ENCODE data around the gene GLRX3. TPM values are rescaled to one million over a fixed set of nuclear protein-coding genes. Genes with fewer than 3 reads are reported as not detected.
"Not testable (repeated sequence)": the region's sequence is repeated elsewhere in the genome, so short reads cannot be mapped to it uniquely, and the experiment has no call there.

Gene GLRX3
- total RNA-seq, 1 experiment from 2014 or later: 98.1 TPM

DNA sequence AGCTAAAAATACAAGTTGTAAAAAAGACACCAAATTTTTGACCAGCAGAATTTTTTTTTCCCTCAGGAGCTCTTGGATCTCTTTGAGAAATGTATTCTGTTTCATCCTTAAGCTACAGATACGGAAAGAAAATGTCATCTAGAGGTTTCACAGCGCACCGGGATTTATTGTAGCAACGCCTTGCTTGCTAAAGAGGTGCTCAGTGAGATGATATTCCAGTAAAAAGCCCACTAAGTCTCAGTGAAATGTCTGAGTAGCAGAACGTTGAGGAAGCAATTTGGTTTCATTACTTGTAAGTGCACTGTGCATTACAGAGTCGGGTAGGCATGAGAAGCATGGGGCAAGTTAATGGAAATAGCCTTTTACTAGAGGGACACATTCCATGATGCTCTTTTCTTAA, 62.5 kb downstream of the GLRX3 start:
- Histone ChIP-seq H3K4me2 (ENCODE audit: low read length) (no peak overlapping the region), H3K9me2 (replicated peaks; ENCODE audit: low read length) (no peaks in the 10 kb centered on the region), H3K27me3 (ENCODE audit: low read length) (no peaks in the 10 kb centered on the region), H3K36me3 (ENCODE audit: low read depth, low read length) (no peaks in the 10 kb centered on the region), H3K9me3 (ENCODE audit: low read length) (no peaks in the 10 kb centered on the region), H3F3A (ENCODE audit: low read length, unreplicated experiment) (no peaks in the 10 kb centered on the region), H4K20me1 (ENCODE audit: low read length) (no peaks in the 10 kb centered on the region), H2AFZ (ENCODE audit: low read length) (no peak overlapping the region), H3K4me1 (ENCODE audit: insufficient read depth, low read length) (no peaks in the 10 kb centered on the region), H3K4me3 (ENCODE audit: low read length) (no peak overlapping the region), H3K9ac (ENCODE audit: low read length) (no peak overlapping the region), H3K79me2 (ENCODE audit: low read length) (no peaks in the 10 kb centered on the region), H3K27ac (ENCODE audit: low read length) (no peak overlapping the region)
- POLR2A ChIA-PET (ENCODE audit: unreplicated experiment): no interaction called here
- TF ChIP-seq, protein P1, sequence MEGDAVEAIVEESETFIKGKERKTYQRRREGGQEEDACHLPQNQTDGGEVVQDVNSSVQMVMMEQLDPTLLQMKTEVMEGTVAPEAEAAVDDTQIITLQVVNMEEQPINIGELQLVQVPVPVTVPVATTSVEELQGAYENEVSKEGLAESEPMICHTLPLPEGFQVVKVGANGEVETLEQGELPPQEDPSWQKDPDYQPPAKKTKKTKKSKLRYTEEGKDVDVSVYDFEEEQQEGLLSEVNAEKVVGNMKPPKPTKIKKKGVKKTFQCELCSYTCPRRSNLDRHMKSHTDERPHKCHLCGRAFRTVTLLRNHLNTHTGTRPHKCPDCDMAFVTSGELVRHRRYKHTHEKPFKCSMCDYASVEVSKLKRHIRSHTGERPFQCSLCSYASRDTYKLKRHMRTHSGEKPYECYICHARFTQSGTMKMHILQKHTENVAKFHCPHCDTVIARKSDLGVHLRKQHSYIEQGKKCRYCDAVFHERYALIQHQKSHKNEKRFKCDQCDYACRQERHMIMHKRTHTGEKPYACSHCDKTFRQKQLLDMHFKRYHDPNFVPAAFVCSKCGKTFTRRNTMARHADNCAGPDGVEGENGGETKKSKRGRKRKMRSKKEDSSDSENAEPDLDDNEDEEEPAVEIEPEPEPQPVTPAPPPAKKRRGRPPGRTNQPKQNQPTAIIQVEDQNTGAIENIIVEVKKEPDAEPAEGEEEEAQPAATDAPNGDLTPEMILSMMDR (conservative IDR thresholded peaks at IDR 0.05; ENCODE audit: low read depth, low read length): no peak
- no peak for TF ChIP-seq EZH2phosphoT487 (IDR thresholded peaks at IDR 0.05; ENCODE audit: borderline replicate concordance, low read length)
- TF ChIP-seq EZH2 (IDR thresholded peaks at IDR 0.05; ENCODE audit: low read length, unreplicated experiment): no peak
- intact Hi-C loops (cut with micrococcal nuclease): loop anchor here (10.0 kb wide), 1 partner anchor 1586 kb away; no protein-coding TSS in a partner anchor
- CTCF ChIA-PET: no interaction called here
- DNase-seq: no peak
- BruUV-seq (replicated peaks): no TSS peak
- ATAC-seq: no peak

DNA sequence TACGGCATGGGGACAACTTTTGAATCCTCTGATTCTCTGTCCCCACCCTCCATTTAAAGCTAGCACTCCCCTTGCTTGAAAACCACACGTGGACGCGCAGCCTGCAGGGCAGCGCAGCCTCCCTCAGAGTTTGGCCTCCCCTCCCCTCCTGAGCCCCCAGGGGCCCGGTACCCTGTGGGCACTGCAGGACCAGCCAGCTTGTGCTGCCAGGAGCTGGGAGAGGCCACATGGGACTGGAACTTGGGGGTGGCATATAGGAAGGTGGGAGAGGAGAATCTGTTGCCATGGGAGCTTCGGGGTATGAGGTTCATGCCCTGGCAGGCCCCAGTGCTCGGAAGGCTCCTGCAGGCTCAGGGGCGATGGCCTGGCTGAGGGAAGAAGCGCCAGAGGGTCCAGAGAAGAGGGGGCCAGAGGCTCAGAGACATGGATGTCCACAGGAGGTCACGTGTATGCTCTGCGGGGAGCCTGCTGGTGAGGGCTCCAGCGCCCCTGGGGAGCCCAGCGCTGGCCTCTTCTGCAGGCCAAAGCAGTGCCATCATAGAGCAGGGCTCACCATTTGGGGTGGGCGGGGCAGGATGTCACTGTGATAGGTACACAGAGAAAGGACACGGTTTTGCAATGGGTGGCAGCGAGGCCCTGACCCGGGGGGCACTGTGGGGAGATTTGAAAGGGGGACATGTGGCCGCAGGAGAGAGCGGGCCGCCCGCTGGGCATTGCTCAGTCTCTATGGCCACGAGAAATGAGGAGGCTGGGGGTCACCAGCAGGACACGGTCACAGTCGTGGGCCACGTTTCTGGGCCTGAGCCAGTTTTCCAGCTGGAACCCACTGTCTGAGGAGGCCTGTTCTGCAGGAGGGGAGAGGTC, 64.2 kb downstream of the GLRX3 start:
- Histone ChIP-seq H3K9me3 (ENCODE audit: low read length) (no peaks in the 10 kb centered on the region), H3K27ac (ENCODE audit: low read length) (no peak overlapping the region), H3K4me3 (ENCODE audit: low read length) (no peak overlapping the region), H3F3A (ENCODE audit: low read length, unreplicated experiment) (no peaks in the 10 kb centered on the region), H3K4me1 (ENCODE audit: insufficient read depth, low read length) (no peaks in the 10 kb centered on the region), H3K79me2 (ENCODE audit: low read length) (no peaks in the 10 kb centered on the region), H3K27me3 (ENCODE audit: low read length) (no peaks in the 10 kb centered on the region), H3K4me2 (ENCODE audit: low read length) (no peak overlapping the region), H4K20me1 (ENCODE audit: low read length) (no peaks in the 10 kb centered on the region), H2AFZ (ENCODE audit: low read length) (no peak overlapping the region), H3K9ac (ENCODE audit: low read length) (no peak overlapping the region), H3K36me3 (ENCODE audit: low read depth, low read length) (no peaks in the 10 kb centered on the region), H3K9me2 (replicated peaks; ENCODE audit: low read length) (no peaks in the 10 kb centered on the region)
- no TSS peak for BruUV-seq (replicated peaks)
- no peak for ATAC-seq
- DNase-seq: no peak
- TF ChIP-seq EZH2phosphoT487 (IDR thresholded peaks at IDR 0.05; ENCODE audit: borderline replicate concordance, low read length) (no peak), EZH2 (IDR thresholded peaks at IDR 0.05; ENCODE audit: low read length, unreplicated experiment) (no peak)
- TF ChIP-seq, protein P1 (conservative IDR thresholded peaks at IDR 0.05; ENCODE audit: low read depth, low read length): no peak
- intact Hi-C loops (cut with micrococcal nuclease): no loop called here
- CTCF ChIA-PET: interaction anchor here (0.6 kb wide), 1 partner anchor 1458 kb away, joined by 3 read pairs; no protein-coding TSS in a partner anchor
- POLR2A ChIA-PET (ENCODE audit: unreplicated experiment): no interaction called here

- DNase-seq (no peak), ATAC-seq (no peak)
- TF ChIP-seq, protein P1 (conservative IDR thresholded peaks at IDR 0.05; ENCODE audit: low read depth, low read length): no peak
- TF ChIP-seq EZH2phosphoT487 (IDR thresholded peaks at IDR 0.05; ENCODE audit: borderline replicate concordance, low read length) (no peak), EZH2 (IDR thresholded peaks at IDR 0.05; ENCODE audit: low read length, unreplicated experiment) (no peak)
- Histone ChIP-seq H3K36me3 (ENCODE audit: low read depth, low read length) (no peaks in the 10 kb centered on the region), H4K20me1 (ENCODE audit: low read length) (no peaks in the 10 kb centered on the region), H3K27ac (ENCODE audit: low read length) (no peak overlapping the region), H3K79me2 (ENCODE audit: low read length) (no peaks in the 10 kb centered on the region), H3K4me2 (ENCODE audit: low read length) (no peak overlapping the region), H3K9ac (ENCODE audit: low read length) (no peak overlapping the region), H3K9me3 (ENCODE audit: low read length) (no peaks in the 10 kb centered on the region), H3K4me1 (ENCODE audit: insufficient read depth, low read length) (no peaks in the 10 kb centered on the region), H3K27me3 (ENCODE audit: low read length) (no peaks in the 10 kb centered on the region), H3F3A (ENCODE audit: low read length, unreplicated experiment) (no peaks in the 10 kb centered on the region), H2AFZ (ENCODE audit: low read length) (no peak overlapping the region), H3K4me3 (ENCODE audit: low read length) (no peak overlapping the region), H3K9me2 (replicated peaks; ENCODE audit: low read length) (no peaks in the 10 kb centered on the region)
- intact Hi-C loops (cut with micrococcal nuclease): no loop called here
- CTCF ChIA-PET: no interaction called here
- POLR2A ChIA-PET (ENCODE audit: unreplicated experiment): no interaction called here
- BruUV-seq (replicated peaks): no TSS peak
Observed at GRCh38 chr10:130201043-130201380, 64.8 kb downstream of the GLRX3 start.

DNA sequence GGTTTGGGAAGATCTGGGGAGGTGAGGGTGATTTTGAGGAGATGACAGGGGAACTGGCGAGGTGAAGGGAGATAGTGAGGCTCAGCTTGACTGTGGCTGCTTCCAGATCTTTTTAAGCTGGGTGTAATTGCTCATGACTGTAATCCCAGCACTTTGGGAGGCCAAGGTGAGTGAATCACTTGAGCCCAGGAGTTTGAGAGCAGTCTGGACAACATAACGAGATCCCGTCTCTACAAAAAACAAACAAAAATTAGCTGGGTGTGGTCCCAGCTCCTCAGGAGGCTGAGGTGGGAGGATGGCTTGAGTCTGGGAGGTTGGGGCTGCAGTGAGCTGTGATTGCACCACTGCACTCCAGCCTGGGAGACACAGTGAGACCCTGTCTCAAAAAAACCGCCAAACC, 66.0 kb downstream of the GLRX3 start:
- H3K9me2 ChIP-seq (replicated peaks; ENCODE audit: low read length); H3K27me3 ChIP-seq (ENCODE audit: low read length); DNase-seq; H3K4me1 ChIP-seq (ENCODE audit: insufficient read depth, low read length); CTCF ChIA-PET; H3K4me2 ChIP-seq (ENCODE audit: low read length); H4K20me1 ChIP-seq (ENCODE audit: low read length); H3K27ac ChIP-seq (ENCODE audit: low read length); H3K9me3 ChIP-seq (ENCODE audit: low read length); POLR2A ChIA-PET (ENCODE audit: unreplicated experiment); ATAC-seq; H3K36me3 ChIP-seq (ENCODE audit: low read depth, low read length); H2AFZ ChIP-seq (ENCODE audit: low read length); BruUV-seq (replicated peaks); H3K9ac ChIP-seq (ENCODE audit: low read length); H3K79me2 ChIP-seq (ENCODE audit: low read length); H3K4me3 ChIP-seq (ENCODE audit: low read length); H3F3A ChIP-seq (ENCODE audit: low read length, unreplicated experiment); intact Hi-C loops (cut with micrococcal nuclease): not testable (repeated sequence)

Data from PC-3 (cell line).